BE2C (cell line): ENCODE data around the gene COL18A1.

Experiments used
- DNase-seq: peaks from one replicate; pipeline ENCODE4 v3.0.0-alpha.2; 2020
- H3K27me3 ChIP-seq: fragments of 250-450 bp; sonication (Bioruptor Pico); 2 replicates; pipeline ENCODE4 v1.5.1; 2020; ENCODE audit warnings: mild to moderate bottlenecking
- H3K36me3 ChIP-seq: fragments of 250-450 bp; sonication (Bioruptor Pico); 2 replicates; pipeline ENCODE4 v1.5.1; 2020; ENCODE audit warnings: mild to moderate bottlenecking
- H3K4me1 ChIP-seq: fragments of 250-450 bp; sonication (Bioruptor Pico); 2 replicates; pipeline ENCODE4 v1.5.1; 2020
- H3K4me3 ChIP-seq: 2 replicates; pipeline ENCODE4 v1.5.1; 2011; ENCODE audit warnings: low read depth, low read length
- H3K9me3 ChIP-seq: fragments of 250-450 bp; sonication (Bioruptor Pico); 2 replicates; pipeline ENCODE4 v1.5.1; 2020
- TF ChIP-seq, protein P1 (sequence below): IDR thresholded peaks from 2 replicates; pipeline ENCODE4 v1.5.1; 2012; ENCODE audit warnings: mild to moderate bottlenecking, low read depth, low read length

Gene COL18A1

DNA sequence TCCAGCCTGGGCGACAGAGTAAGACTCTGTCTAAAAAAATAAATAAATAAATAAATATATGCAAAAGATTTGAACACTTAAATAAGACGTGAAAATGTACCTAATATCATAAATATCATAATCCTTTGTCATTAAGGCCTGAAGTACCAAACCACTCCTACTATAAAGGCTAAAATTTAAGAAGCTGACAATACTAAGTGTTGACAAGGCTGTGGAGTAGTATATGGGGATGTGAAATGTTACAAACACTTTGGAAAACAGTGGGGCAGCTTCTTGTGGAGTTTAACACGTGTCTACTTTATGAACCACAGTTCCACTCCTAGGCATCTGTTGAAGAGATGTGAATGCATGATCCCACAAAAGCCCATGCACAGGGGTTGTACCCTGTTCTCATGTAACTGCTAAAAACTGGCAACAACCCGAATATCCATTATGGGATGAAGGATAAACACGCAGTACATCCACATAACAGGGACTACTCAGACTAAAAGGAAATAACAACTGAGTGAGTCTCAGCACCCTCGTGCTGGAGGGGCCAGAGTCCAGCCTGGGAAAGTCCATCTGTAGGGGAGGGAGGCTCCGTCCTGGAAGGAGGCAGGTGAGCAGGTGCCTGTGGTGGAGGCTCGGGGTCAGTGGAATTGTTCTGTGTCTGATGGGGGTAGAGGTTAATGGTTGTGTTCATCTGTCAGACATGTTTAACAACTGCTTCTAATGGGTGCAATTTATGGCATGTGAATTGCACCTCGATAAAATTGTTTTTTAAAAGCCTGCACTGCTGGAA lies 143.9 kb downstream of the COL18A1 start:
- H3K4me3 ChIP-seq: no peak overlapping the region
- no peak for DNase-seq
- H3K27me3 ChIP-seq: no peaks in the 10 kb centered on the region
- H3K4me1 ChIP-seq: no peaks in the 10 kb centered on the region
- TF ChIP-seq, protein P1, sequence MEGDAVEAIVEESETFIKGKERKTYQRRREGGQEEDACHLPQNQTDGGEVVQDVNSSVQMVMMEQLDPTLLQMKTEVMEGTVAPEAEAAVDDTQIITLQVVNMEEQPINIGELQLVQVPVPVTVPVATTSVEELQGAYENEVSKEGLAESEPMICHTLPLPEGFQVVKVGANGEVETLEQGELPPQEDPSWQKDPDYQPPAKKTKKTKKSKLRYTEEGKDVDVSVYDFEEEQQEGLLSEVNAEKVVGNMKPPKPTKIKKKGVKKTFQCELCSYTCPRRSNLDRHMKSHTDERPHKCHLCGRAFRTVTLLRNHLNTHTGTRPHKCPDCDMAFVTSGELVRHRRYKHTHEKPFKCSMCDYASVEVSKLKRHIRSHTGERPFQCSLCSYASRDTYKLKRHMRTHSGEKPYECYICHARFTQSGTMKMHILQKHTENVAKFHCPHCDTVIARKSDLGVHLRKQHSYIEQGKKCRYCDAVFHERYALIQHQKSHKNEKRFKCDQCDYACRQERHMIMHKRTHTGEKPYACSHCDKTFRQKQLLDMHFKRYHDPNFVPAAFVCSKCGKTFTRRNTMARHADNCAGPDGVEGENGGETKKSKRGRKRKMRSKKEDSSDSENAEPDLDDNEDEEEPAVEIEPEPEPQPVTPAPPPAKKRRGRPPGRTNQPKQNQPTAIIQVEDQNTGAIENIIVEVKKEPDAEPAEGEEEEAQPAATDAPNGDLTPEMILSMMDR: no peak
- H3K36me3 ChIP-seq: no peaks in the 10 kb centered on the region
- H3K9me3 ChIP-seq: no peaks in the 10 kb centered on the region

DNA sequence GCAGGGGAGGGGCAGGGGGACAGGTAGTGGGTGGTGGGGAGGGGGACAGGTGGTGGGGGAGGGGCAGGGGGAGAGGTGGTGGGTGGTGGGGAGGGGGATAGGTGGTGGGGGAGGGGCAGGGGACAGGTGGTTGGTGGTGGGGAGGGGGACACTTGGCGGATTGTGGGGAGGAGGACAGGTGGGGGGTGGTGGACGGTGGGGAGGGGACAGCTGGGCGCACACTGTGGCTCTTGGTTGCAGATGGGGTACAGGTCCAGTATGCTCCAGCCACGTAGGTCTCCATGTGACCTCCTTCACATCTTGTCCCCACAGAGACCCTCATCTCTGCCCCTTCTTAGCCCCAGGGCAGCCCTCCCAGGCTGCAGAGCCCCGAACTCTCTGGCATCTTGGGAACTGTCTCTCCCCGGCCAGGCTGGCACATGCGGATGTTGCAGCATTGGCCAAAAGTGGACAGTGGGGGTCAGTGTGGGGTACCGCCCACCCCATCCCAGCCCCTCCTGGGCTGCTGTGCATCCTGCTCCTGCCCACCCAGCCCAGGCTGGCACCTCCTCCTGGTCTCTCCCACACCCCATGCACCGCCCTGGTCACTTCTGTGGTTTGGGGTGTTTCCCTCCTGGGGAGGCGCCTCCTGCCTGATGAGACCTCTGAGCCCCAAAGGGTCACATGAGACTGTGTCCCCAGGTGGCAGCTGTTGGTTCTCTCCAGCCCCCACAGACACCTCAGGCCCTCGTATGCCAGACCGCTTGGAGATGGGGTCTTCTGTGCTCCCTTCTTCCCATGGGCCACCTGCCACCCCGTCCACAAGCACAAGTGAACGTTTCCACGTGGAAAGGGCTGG lies 144.9 kb downstream of the COL18A1 start:
- DNase-seq: no peak
- no peaks in the 10 kb centered on the region for H3K36me3 ChIP-seq
- no peaks in the 10 kb centered on the region for H3K27me3 ChIP-seq
- no peaks in the 10 kb centered on the region for H3K9me3 ChIP-seq
- H3K4me1 ChIP-seq: no peaks in the 10 kb centered on the region
- no peak overlapping the region for H3K4me3 ChIP-seq
- TF ChIP-seq, protein P1: no peak

DNA sequence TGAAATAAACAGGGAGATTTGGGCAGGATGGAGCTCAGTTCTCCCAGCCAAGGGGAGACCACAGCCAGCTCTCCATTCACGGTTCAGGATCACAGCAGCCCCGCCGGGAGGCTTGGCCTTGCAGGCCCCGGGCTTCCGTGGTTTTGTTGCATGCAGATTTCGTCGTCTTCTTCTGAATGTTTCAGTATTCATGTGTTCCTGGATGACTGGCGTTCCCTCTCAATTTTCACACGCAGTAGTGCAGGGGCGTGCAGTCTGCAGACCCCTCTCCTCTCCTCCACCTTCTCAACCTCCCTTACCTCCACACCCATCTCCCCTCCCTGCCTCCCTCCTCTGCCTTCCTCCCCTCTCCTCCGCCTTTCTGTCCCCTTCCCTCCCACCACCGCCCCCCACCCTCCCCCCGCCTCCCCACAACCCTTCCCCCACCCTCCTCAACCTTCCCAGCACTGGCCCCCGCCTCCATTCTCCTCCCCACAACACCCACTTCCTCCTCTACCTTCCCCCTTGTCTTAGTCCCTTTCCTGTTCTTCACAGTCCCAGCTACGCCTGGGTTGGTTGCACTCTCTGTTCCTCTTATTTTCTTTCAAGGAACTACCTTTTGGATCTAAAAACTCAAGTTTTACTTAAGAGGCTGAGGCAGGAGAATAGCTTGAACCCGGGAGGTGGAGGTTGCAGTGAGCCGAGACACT lies 145.7 kb downstream of the COL18A1 start:
- Histone ChIP-seq H3K4me3 (no peak overlapping the region), H3K36me3 (no peaks in the 10 kb centered on the region), H3K27me3 (no peaks in the 10 kb centered on the region), H3K4me1 (no peaks in the 10 kb centered on the region), H3K9me3 (no peaks in the 10 kb centered on the region)
- TF ChIP-seq, protein P1: no peak
- no peak for DNase-seq

DNA sequence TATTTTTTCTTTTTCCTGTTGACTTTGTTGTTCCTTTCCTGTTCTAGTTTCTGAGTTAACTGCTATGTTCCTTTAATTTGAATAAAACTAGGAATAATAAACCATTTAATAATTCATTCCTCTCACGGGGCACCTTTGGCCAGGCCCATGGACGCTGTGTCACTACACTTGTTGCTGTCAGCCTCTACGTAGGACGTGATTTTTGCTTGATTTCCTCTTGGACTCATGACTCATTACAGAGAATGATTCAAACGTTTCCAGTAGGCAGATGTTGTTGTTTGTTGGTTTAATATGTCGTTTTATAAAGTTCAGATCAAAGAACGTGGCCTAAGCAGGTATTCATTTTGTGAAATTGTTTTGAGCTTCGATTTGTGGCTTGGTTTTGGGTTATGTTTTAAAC lies 146.4 kb downstream of the COL18A1 start:
- Histone ChIP-seq H3K4me1 (peaks cover 2% of the 10 kb centered on the region), H3K36me3 (no peaks in the 10 kb centered on the region), H3K9me3 (no peaks in the 10 kb centered on the region), H3K4me3 (no peak overlapping the region), H3K27me3 (no peaks in the 10 kb centered on the region)
- DNase-seq: no peak
- TF ChIP-seq, protein P1: no peak

DNA sequence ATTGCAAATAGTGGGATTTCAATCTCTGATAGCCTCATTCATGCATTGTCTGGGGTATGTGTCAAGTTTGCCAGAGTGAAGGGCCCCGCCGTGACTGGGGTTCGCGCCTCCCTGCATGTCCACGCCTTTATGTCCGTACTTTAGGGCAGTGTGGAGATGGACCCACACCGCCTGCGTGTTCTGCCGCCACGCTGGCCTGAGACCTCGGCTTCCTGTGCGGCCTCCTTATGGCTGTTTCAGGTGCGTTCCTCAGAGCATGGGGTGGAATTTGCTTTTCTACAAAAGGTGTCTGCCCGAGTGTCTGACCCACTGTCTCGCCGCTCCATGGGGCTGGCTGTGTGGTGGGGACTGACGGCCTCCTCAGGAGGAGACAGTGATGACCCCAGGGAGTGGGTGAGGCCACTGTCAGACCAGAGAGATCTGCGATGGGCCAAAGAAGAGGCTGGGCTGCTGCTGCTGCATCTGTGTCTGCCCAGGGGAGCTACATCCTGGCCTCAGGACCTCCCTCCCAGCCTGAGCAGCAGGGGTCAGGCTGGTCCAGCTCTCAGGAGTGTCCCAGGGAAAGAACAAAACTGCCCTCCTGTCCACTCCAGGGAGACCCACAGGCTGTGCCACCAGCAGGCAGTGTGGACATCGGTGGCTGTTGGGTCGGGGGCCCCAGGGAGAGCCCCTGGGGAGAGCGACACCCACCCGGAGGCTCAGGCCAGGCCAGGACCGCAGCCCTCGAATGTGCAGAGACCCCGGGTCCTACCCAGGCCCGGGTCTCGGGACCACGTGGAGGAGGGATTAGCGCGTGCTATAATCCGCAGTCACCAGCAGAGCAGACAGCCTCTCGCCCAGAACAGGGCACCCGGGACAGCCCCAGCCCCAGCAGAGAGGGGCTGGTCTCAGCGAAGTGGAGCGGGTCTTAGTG lies 147.1 kb downstream of the COL18A1 start:
- DNase-seq: no peak
- H3K27me3 ChIP-seq: no peaks in the 10 kb centered on the region
- no peaks in the 10 kb centered on the region for H3K36me3 ChIP-seq
- TF ChIP-seq, protein P1: no peak
- H3K4me3 ChIP-seq: no peak overlapping the region
- H3K4me1 ChIP-seq: peaks cover 8% of the 10 kb centered on the region
- no peaks in the 10 kb centered on the region for H3K9me3 ChIP-seq
